Activated gamma-delta T cell treated with anti-CD3 and anti-CD28 coated beads, Interleukin-2, amount 50 U/mL, for 16 hours (primary cell): ENCODE data around the gene ARL16.

Experiments
- DNase-seq: peaks from one replicate; pipeline ENCODE4 v3.0.0-alpha.2; 2020; ENCODE audit warnings: low read depth

The ARL16 gene, protein sequence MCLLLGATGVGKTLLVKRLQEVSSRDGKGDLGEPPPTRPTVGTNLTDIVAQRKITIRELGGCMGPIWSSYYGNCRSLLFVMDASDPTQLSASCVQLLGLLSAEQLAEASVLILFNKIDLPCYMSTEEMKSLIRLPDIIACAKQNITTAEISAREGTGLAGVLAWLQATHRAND

GRCh38 chr17:81683584-81684441 is at the start of gene ARL16, which contains the start of gene HGS:
Gene ARL16 (minus strand): TSS chr17:81683797. CDS start chr17:81683753, 44 bp downstream.
Gene HGS (plus strand): TSS chr17:81684011. CDS start chr17:81684067, 56 bp downstream.
- DNase-seq: peak; percentile 94

DNA sequence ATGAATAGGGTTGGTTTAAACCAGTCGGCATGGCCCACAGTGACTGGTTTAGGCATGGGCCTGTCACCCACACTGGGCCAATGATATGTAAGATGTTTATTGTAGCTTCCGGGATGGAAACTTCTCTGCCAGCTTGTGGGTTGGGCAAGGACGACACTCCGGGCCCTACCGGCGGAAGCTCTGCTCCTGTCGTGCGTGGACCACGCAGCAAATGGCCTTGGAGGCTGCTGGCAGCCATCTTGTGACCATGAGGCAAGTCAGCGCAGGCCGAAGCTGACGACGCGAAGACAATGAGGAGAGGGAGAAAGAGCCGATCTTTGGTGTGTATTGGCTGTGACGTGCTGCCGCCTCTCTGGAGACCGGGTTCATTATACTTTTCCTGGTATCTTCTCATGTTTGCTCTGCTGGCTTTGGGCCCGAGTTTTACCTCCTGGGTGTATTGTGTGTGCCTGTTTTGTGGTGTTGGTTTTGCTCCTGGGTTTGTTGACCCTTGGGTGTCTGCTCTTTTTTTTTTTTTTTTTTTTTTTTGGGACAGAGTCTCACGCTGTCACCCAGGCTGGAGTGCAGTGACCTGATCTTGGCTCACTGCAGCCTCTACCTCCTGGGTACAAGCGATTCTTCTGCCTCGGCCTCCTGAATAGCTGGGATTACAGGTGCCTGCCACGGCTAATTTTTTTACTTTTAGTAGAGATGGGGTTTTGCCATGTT is 43.9 kb upstream of the ARL16 start:
- DNase-seq: no peak

- no peak for DNase-seq
Observed at GRCh38 chr17:81726004-81726403, 42.4 kb upstream of the ARL16 start.

- DNase-seq: no peak
Observed at GRCh38 chr17:81725439-81725838, 41.8 kb upstream of the ARL16 start.

DNA sequence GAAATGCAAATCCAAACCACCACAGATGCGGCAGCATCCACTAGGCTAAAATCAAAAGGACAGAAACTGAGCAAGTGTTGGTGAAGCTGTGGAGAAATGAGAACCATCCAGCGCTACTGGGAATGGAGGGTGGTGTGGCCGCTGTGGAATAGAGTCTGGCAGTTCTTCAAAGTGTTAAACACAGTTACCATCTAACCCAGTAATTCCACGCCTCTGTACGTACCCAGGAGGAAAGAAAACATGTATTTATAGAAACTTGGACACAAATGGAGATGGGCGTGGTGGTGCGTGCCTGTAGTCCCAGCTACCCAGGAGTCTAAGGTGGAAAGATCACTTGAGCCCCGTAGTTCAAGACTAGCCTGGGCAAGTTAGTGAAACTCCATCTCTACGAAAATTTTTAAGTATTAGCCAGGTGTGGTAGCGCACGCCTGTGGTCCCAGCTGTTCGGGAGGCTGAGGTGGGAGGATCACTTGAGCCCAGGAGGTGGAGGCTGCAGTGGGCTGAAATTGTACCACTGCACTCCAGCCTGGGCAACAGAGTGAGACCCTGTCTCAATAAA is 40.1 kb upstream of the ARL16 start:
- no peak for DNase-seq

GRCh38 chr17:81722184-81723120 is 38.9 kb upstream of the ARL16 start:
- DNase-seq: no peak

DNA sequence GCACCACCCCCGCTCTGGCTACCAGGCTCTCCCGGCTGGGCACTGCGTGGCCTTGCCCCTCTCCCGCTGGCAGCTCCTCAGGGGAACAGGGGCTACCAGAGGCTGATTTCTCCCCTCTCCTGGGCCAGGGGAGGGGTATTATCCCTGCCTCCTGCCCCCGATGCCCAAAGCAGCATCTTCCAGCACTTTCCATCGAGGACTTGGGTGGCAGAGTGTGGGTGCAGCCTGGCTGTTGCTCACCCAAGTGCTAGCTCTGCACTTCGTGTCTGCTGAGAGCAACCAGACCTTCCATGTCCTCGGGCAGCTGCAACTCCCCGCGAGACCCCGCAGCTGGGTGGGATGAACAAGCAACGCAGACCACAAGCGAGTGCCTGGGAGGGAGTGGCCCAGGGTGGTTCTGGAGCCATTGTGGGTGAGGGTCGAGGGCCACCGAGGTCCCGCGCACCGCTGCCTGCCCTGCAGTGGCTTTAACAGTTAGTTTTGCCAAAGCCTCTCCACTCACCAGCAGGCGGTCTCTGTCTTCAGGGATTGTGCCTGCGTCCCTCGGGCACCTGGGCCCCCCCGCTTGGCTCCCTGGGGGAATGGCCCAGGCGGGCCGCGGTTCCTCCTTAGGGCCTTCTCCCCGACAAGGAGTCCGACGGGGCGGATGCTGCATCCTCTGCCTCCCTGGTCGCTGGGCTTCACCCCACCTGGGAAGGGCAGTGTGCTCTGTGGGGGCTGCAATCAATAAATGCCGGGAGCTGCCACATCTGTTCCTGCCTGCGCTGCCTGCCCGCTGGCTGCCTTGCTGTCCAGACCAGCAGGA is 36.9 kb upstream of the ARL16 start:
- DNase-seq: no peak

GRCh38 chr17:81719410-81720266 is 36.0 kb upstream of the ARL16 start:
- DNase-seq: no peak

- no peak for DNase-seq
Observed at GRCh38 chr17:81717766-81718089, 34.1 kb upstream of the ARL16 start.

DNA sequence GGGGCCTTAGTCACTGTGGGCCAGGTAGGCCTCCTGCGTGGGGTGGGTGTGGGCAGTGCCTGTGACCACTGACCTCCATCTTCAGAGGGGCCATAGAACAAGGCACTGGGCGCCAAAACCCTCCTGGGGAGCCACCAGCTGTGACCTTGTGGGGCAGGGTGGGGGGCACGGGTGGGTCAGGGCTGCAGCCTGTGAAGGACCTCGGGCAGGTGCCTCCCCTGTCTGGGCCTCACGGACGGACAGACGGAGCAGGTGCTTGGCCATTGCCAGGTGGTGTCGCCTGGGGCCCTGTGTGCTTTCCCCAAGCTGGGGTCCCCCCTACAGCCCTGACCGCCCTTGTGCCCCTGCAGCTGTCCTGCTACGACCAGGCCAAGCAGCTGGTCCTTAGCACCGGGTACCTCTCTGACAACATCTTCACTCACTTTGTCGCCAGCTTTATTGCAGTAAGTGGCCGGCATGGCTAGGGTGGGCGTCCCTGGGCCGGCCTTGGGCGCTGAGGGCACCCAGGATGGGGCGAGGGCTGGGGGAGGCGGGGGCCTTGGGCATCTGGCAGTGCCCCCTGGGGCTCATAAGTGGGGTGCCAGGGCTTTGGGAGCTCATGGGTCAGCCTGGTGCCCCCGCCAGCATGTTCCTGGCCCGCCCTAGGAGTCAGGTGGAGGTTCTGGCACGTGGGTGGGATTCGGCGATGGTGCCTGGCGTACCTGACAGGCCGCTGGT is 33.6 kb upstream of the ARL16 start:
- DNase-seq: no peak

GRCh38 chr17:81716674-81716996 is 33.0 kb upstream of the ARL16 start:
- no peak for DNase-seq

DNA sequence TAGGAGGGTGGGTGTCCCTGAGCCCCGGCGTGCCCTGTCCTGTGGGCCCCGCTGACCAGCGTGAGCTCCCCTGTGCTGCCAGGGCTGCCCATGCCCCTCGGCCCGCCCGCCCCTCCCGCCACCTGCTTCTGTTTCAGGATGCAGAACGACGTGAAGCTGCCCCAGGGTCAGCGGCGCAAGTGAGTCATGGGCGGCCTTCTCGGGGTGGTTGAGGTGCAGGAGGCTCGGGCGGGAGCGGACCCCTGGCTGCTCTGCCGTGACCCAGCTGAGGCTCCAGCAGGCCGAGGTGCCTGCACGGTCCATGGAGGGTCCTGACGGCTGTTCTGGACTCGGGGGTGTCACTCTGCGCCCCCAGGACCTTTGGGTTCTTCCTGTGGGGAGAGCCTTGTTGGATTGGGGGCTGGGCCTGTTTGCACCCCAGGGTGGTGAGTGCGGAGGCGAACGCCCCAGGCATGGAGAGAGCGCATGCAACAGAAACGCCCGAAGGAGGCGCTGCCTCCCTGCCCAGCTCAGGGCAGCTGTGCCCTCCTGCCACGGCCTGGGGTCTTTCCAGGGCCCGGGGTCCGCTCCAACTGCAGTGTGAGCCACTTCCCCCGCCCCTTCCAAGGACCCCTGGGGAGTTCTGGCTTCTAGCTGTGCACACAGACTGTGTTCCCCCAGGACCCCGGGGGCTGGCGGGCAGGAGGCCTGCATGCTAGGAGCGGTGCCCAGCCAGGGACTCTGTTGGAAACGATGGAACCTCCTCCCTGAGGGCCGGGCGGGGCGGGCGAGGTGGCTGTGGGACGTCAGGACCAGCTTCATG is 32.5 kb upstream of the ARL16 start:
- no peak for DNase-seq

DNA sequence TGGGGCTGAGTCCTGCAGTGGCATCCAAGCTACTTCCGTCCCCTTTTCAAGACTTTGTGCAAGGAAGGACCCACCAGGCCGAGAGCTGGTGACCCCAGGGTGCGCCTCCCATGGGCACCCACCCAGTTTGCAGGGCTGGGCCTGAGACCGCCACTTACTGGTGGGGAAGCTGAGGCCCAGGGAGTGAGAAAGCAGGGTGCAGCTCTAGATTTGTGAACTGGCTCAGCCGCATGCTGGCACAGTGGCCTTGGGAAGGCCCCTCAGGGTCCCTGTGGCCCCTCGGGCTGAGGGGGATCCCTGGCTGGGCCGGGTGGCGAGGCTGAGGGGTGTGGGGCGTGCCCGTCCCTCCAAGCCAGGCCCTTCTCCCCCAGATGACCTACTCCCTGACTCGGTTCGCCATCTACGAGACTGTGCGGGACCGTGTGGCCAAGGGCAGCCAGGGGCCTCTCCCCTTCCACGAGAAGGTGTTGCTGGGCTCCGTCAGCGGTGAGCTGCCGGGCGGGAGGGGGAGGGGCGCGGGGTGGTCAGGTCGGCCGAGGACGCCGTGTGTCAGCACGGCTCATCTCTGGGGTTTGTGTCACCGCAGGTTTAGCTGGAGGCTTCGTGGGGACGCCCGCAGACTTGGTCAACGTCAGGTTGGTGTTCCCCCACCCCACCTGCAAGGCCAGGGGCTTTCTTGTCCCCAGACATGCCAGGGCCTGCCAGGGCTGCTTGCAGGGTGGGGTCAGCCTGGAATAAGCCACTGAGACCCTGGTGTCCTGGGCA is 31.7 kb upstream of the ARL16 start:
- DNase-seq: no peak

GRCh38 chr17:81714412-81715106 is 31.0 kb upstream of the ARL16 start:
- DNase-seq: no peak

GRCh38 chr17:81713556-81714411 is 30.2 kb upstream of the ARL16 start:
- DNase-seq: no peak

GRCh38 chr17:81713004-81713555 is 29.5 kb upstream of the ARL16 start:
- no peak for DNase-seq
